SH-SY5Y (cell line): ENCODE results near the gene ADRB2.

Experiments
- GATA2 ChIP-seq: IDR thresholded peaks from 2 replicates; pipeline ENCODE4 v1.6.1; 2011; ENCODE audit warnings: mild to moderate bottlenecking, low read depth, low read length
- GATA3 ChIP-seq: IDR thresholded peaks from 2 replicates; pipeline ENCODE4 v1.6.1; 2011; ENCODE audit warnings: low read depth, mild to moderate bottlenecking, low read length, moderate library complexity

DNA sequence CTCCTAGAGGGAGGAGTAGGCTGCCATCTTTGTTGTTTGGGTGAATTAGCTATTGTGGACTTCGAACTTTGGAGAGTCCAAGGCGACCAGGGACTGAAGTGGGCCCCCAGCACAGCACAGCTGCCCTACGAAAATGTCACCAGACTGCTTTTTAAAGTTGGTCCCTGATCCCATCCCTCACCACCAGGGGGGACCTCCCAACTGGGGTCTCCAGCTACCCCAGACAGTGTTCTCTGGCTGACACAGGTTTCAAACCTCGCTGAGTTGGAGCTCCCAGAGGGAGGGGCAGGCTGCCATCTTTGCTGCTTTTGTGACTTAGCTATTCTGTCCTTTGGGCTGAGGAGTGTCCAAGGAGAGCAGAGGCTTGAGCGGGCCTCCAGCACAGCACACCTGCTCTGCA is 45.7 kb upstream of the ADRB2 start:
- TF ChIP-seq GATA3, result no peak
- TF ChIP-seq GATA2, result no peak
